Neural progenitor cell (in vitro differentiated cells): Measurements from ENCODE around the gene NBDY.

Experiments
- CTCF ChIP-seq: fragments of 200-600 bp; sonication (generic); IDR thresholded peaks from 2 replicates; pipeline ENCODE4 v1.5.1; 2017; ENCODE audit warnings: antibody characterized with exemption, mild to moderate bottlenecking
- EZH2 ChIP-seq: fragments of 200-600 bp; sonication (generic); IDR thresholded peaks from 2 replicates; pipeline ENCODE4 v1.6.1; 2017; ENCODE audit warnings: antibody characterized with exemption, mild to moderate bottlenecking, moderate library complexity
- EZH2phosphoT487 ChIP-seq: fragments of 200-600 bp; sonication (generic); IDR thresholded peaks from 2 replicates; pipeline ENCODE4 v1.6.1; 2017; ENCODE audit warnings: antibody characterized with exemption

GRCh38 chrX:56800307-56800706, 71.3 kb downstream of the NBDY start:
- TF ChIP-seq CTCF (no peak), EZH2 (no peak), EZH2phosphoT487 (no peak)
